H1 (cell line): Measurements from ENCODE around the gene PCBP4. TPM values are rescaled to one million over a fixed set of nuclear protein-coding genes. Genes with fewer than 3 reads are reported as not detected.

Source experiments
- CTCF ChIA-PET: fragments of 300-600 bp; sonication (Branson Sonifier 250); formaldehyde crosslinking; loops from one replicate; lab custom pipeline; 2021; ENCODE audit not compliant: partially characterized antibody; lab: Charles Lee
- POLR2A ChIA-PET: fragments of 300-600 bp; sonication (Branson Sonifier 250); formaldehyde crosslinking; loops from one replicate; lab custom pipeline; 2021; ENCODE audit warnings: inconsistent platforms; ENCODE audit not compliant: partially characterized antibody; lab: Charles Lee
- DNase-seq, 2 experiments: peaks; one replicate each; pipeline versions ENCODE4 v3.0.0 to v3.0.0-alpha.2; 2010 to 2022; ENCODE audit warnings: low spot score in 2 of 2, low read depth in 1 of 2, mixed read lengths in 1 of 2
- FAIRE-seq: peaks from 2 replicates; lab custom pipeline; 2011; peaks lifted over from hg19 to GRCh38; lab: Jason Lieb, UNC
- H2AFZ ChIP-seq: 2 replicates; pipeline ENCODE4 v1.8.1; 2012; ENCODE audit warnings: low read length, inconsistent platforms
- H2AK5ac ChIP-seq: 2 replicates; pipeline ENCODE4 v1.6.1; 2013; ENCODE audit warnings: low read depth, low read length
- H2BK120ac ChIP-seq: replicated peaks from 2 replicates; pipeline ENCODE3; 2013; ENCODE audit warnings: low read depth, low read length, inconsistent platforms
- H2BK12ac ChIP-seq: 2 replicates; pipeline ENCODE4 v1.6.1; 2013; ENCODE audit warnings: low read depth, low read length
- H2BK15ac ChIP-seq: 2 replicates; pipeline ENCODE4 v1.6.1; 2013; ENCODE audit warnings: low read length
- H2BK20ac ChIP-seq: 2 replicates; pipeline ENCODE4 v1.6.1; 2013; ENCODE audit warnings: low read length
- H2BK5ac ChIP-seq: 2 replicates; pipeline ENCODE4 v1.6.1; 2013; ENCODE audit warnings: low read depth, low read length
- H3K14ac ChIP-seq: 2 replicates; pipeline ENCODE4 v1.6.1; 2013; ENCODE audit warnings: inconsistent platforms; ENCODE audit not compliant: insufficient read length
- H3K18ac ChIP-seq: 2 replicates; pipeline ENCODE4 v1.6.1; 2013; ENCODE audit warnings: low read length; ENCODE audit errors: extremely low read depth
- H3K23ac ChIP-seq: 2 replicates; pipeline ENCODE4 v1.6.1; 2013; ENCODE audit warnings: inconsistent platforms; ENCODE audit not compliant: insufficient read length
- H3K23me2 ChIP-seq: 2 replicates; pipeline ENCODE4 v1.6.1; 2013; ENCODE audit warnings: low read depth, low read length
- H3K27ac ChIP-seq: 2 replicates; pipeline ENCODE4 v1.6.1; 2011; ENCODE audit warnings: low read depth, low read length, inconsistent platforms
- H3K27me3 ChIP-seq, 4 experiments: replicated peaks in 1 of 4; 1 replicate in 1 of 4; 2 replicates in 3 of 4; pipeline versions ENCODE4 v1.6.1 to v1.8.1; 2011 to 2013; ENCODE audit warnings: low read length in 3 of 4, mild to moderate bottlenecking in 3 of 4, inconsistent platforms in 2 of 4, mixed read lengths in 2 of 4, moderate library complexity in 1 of 4; ENCODE audit not compliant: control insufficient read depth in 3 of 4, insufficient read depth in 3 of 4; ENCODE audit errors: extremely low read depth in 1 of 4
- H3K36me3 ChIP-seq, 4 experiments: 2 replicates each; pipeline versions ENCODE4 v1.6.1 to v1.8.1; 2011 to 2013; ENCODE audit warnings: mild to moderate bottlenecking in 4 of 4, low read length in 3 of 4, moderate library complexity in 2 of 4, control low read depth in 1 of 4, inconsistent platforms in 1 of 4; ENCODE audit not compliant: insufficient read depth in 4 of 4, control insufficient read depth in 2 of 4
- H3K4ac ChIP-seq: replicated peaks from 2 replicates; pipeline ENCODE3; 2013; ENCODE audit warnings: low read length, low read depth, mixed read lengths, inconsistent platforms; ENCODE audit not compliant: insufficient read length
- H3K4me1 ChIP-seq, 4 experiments: replicated peaks in 1 of 4; 1 replicate in 1 of 4; 2 replicates in 3 of 4; pipeline versions ENCODE4 v1.6.1 to v1.8.1; 2011 to 2013; ENCODE audit warnings: low read length in 3 of 4, inconsistent platforms in 2 of 4, mixed read lengths in 1 of 4; ENCODE audit not compliant: insufficient read depth in 4 of 4, control insufficient read depth in 3 of 4
- H3K4me2 ChIP-seq, 2 experiments: 2 replicates each; pipeline versions ENCODE4 v1.6.1 to v1.8.1; 2011 to 2013; ENCODE audit warnings: low read depth in 2 of 2, low read length in 2 of 2, control low read depth in 1 of 2, inconsistent platforms in 1 of 2, mild to moderate bottlenecking in 1 of 2; ENCODE audit not compliant: insufficient read depth in 1 of 2
- H3K4me3 ChIP-seq, 4 experiments: fragments of 200-600, 300-600 bp in 1 of 4; sonication (generic), shearing (Covaris generic), sonication (Bioruptor Twin) in 1 of 4; 2 replicates each; pipeline versions ENCODE4 v1.5.1 to v1.8.1; 2011 to 2016; ENCODE audit warnings: low read length in 4 of 4, low read depth in 3 of 4, control low read depth in 2 of 4, inconsistent platforms in 2 of 4, mild to moderate bottlenecking in 2 of 4, mixed read lengths in 1 of 4, moderate library complexity in 1 of 4; ENCODE audit not compliant: insufficient read depth in 2 of 4; ENCODE audit errors: extremely low read depth in 1 of 4
- H3K56ac ChIP-seq: replicated peaks from 2 replicates; pipeline ENCODE3; 2013; ENCODE audit warnings: low read depth, mild to moderate bottlenecking, mixed read lengths, low read length, inconsistent platforms; ENCODE audit not compliant: insufficient read length
- H3K79me1 ChIP-seq: 2 replicates; pipeline ENCODE4 v1.6.1; 2013; ENCODE audit warnings: low read depth, low read length, control low read depth
- H3K79me2 ChIP-seq, 2 experiments: 2 replicates each; pipeline versions ENCODE4 v1.6.1 to v1.8.1; 2012 to 2013; ENCODE audit warnings: low read length in 2 of 2, mild to moderate bottlenecking in 2 of 2, inconsistent platforms in 1 of 2; ENCODE audit not compliant: insufficient read depth in 2 of 2, control insufficient read depth in 1 of 2
- H3K9ac ChIP-seq, 4 experiments: replicated peaks in 1 of 4; 1 replicate in 1 of 4; 2 replicates in 3 of 4; pipeline versions ENCODE4 v1.6.1 to v1.8.1; 2011 to 2013; ENCODE audit warnings: low read depth in 3 of 4, low read length in 3 of 4, control low read depth in 2 of 4, mild to moderate bottlenecking in 2 of 4, moderate library complexity in 2 of 4, inconsistent platforms in 1 of 4; ENCODE audit errors: extremely low read depth in 1 of 4
- H3K9me3 ChIP-seq, 2 experiments: 2 replicates each; pipeline versions ENCODE4 v1.6.1 to v1.8.1; 2012 to 2013; ENCODE audit warnings: mild to moderate bottlenecking in 2 of 2, moderate library complexity in 2 of 2, control low read depth in 1 of 2, inconsistent platforms in 1 of 2, low read depth in 1 of 2, low read length in 1 of 2, mixed read lengths in 1 of 2; ENCODE audit not compliant: insufficient read depth in 2 of 2
- H4K20me1 ChIP-seq, 2 experiments: replicated peaks in 1 of 2; 2 replicates each; pipeline versions ENCODE3 to v1.8.1; 2011 to 2013; ENCODE audit warnings: inconsistent platforms in 2 of 2, low read length in 2 of 2, mild to moderate bottlenecking in 1 of 2; ENCODE audit not compliant: insufficient read depth in 2 of 2, control insufficient read depth in 1 of 2
- H4K5ac ChIP-seq: 2 replicates; pipeline ENCODE4 v1.6.1; 2013; ENCODE audit warnings: low read length, low read depth, mixed read lengths, inconsistent platforms; ENCODE audit not compliant: insufficient read length
- H4K8ac ChIP-seq: 2 replicates; pipeline ENCODE4 v1.8.0; 2013; ENCODE audit warnings: mild to moderate bottlenecking, moderate library complexity, low read length, inconsistent platforms; ENCODE audit not compliant: insufficient read depth; ENCODE audit errors: extremely low read depth
- H4K91ac ChIP-seq: replicated peaks from 2 replicates; pipeline ENCODE3; 2013; ENCODE audit warnings: low read length, mixed read lengths, inconsistent platforms; ENCODE audit not compliant: insufficient read length
- CTBP2 ChIP-seq: IDR thresholded peaks from 2 replicates; pipeline ENCODE4 v1.7.0; 2011; ENCODE audit warnings: borderline replicate concordance, mild to moderate bottlenecking, moderate library complexity, mixed read lengths, low read length; ENCODE audit not compliant: insufficient read depth, insufficient read length
- POLR2A ChIP-seq, 2 experiments: IDR thresholded peaks; 1 replicate in 1 of 2; 2 replicates in 1 of 2; pipeline ENCODE4 v1.6.1; 2011; ENCODE audit warnings: low read depth in 2 of 2, low read length in 2 of 2, mild to moderate bottlenecking in 2 of 2; ENCODE audit errors: control extremely low read depth in 1 of 2
- RBBP5 ChIP-seq: IDR thresholded peaks from 2 replicates; pipeline ENCODE4 v1.7.1; 2012; ENCODE audit warnings: low read depth, mild to moderate bottlenecking, inconsistent platforms, low read length, moderate library complexity, borderline replicate concordance
- SRF ChIP-seq: IDR thresholded peaks from 2 replicates; pipeline ENCODE4 v1.6.1; 2011; ENCODE audit warnings: mild to moderate bottlenecking, low read depth, low read length, moderate library complexity
- TBP ChIP-seq: IDR thresholded peaks from 2 replicates; pipeline ENCODE4 v1.6.1; 2011; ENCODE audit warnings: low read depth, low read length, improper control_type of control experiment
- WGBS, 2 experiments: shearing (Covaris generic) in 1 of 2; methylation state at CpG; one replicate each; pipeline versions ENCODE4 v1.1.6 to v1.1.7; 2013 to 2015; ENCODE audit warnings: low lambda C conversion rate in 2 of 2, mixed read lengths in 2 of 2, inconsistent platforms in 1 of 2, low coverage in 1 of 2, missing lambda C conversion rate in 1 of 2; ENCODE audit not compliant: insufficient replicate concordance in 2 of 2, insufficient coverage in 1 of 2, insufficient read length in 1 of 2; ENCODE audit errors: extremely low coverage in 1 of 2, missing lambda C conversion rate in 1 of 2; 5-methylcytosine and 5-hydroxymethylcytosine counted together
- polyA plus RNA-seq, 7 experiments: library from polyadenylated mRNA; depleted of rRNA in 3 of 7; stranded (reverse) in 5 of 7; unstranded in 2 of 7; fragments of >200 nt in 5 of 7; fragments of 200-250 nt in 2 of 7; gene quantifications; 1 replicate in 5 of 7; 2 replicates in 1 of 7; 4 replicates in 1 of 7; pipeline versions ENCODE4 v1.2.1 to v1.2.3, GENCODE V29; 2011 to 2013; ENCODE audit warnings: missing spikeins in 2 of 7, mixed read lengths in 2 of 7
- total RNA-seq: library from RNA; stranded (reverse); fragmentation: NEBNext Ultra II Directional; extraction: Animal tissue kit (Norgen Biotek cat#: 25700); gene quantifications from 2 replicates; pipeline ENCODE4 v1.2.1, GENCODE V29; 2021

The PCBP4 gene
- total and polyA plus RNA-seq, 2 of the 8 experiments (the other 6 are each of a cell fraction or from before 2014, with no cell fraction given), result 16.4 to 34.1 TPM

- peak overlapping the region; percentile 91 for H4K5ac ChIP-seq
- peak overlapping the region; percentile 61; the same call in 1 of the 2 replicates for H2AK5ac ChIP-seq
- H2BK12ac ChIP-seq, result peak overlapping the region; percentile 95
- no peak for FAIRE-seq
- no peaks in the 10 kb centered on the region for H3K79me2 ChIP-seq
- peak overlapping the region; percentile 73 for H3K56ac ChIP-seq
- peak overlapping the region; percentile 96; the same call in 1 of the 2 replicates for H4K8ac ChIP-seq
- H4K91ac ChIP-seq, result peak overlapping the region; percentile 99
- peak overlapping the region; percentile 66 for H2BK120ac ChIP-seq
- H3K9ac ChIP-seq, result peak overlapping the region; percentile 34 to 86 (median 84)
- no peak overlapping the region for H3K14ac ChIP-seq
- H2BK20ac ChIP-seq, result peak overlapping the region; percentile 24; the same call in 1 of the 2 replicates
- H3K18ac ChIP-seq, result peak overlapping the region; percentile 98
- no peaks in the 10 kb centered on the region; a peak in 1 of 4 replicates for H3K9me3 ChIP-seq
- H3K27me3 ChIP-seq, result peaks cover 0 to 9% (median 2%) of the 10 kb centered on the region in 4 experiments; a peak in 5 of 7 replicates
- peak overlapping the region; percentile 99 for H3K4ac ChIP-seq
- ChIA-PET POLR2A (interaction anchor here (0.6 to 29.3 kb wide), 18 partner anchors 9 to 1603 kb away, joined by 3 to 923 read pairs (median 4); partner anchors contain the start of genes ABHD14A, ABHD14B, ACY1 and DCAF1), CTCF (interaction anchor here (0.8 to 10.5 kb wide), 8 partner anchors 11 to 177 kb away, joined by 3 to 66 read pairs (median 6); partner anchors contain the start of genes ACY1, GPR62, PARP3 and RRP9)
- peak overlapping the region; percentile 32 for H3K23ac ChIP-seq
- no peak overlapping the region; the same call in 1 of the 2 replicates for H2BK15ac ChIP-seq
- peaks cover 0 to 5% of the 10 kb centered on the region in 2 experiments for H4K20me1 ChIP-seq
- H3K4me1 ChIP-seq, result peaks cover 12 to 42% (median 33%) of the 10 kb centered on the region in 4 experiments
- H3K4me2 ChIP-seq, result peak overlapping the region; percentile 85 to 90
- H3K4me3 ChIP-seq, result peak overlapping the region; percentile 57 to 90 (median 73)
- no peaks in the 10 kb centered on the region for H3K79me1 ChIP-seq
- peak overlapping the region; percentile 54 for H3K27ac ChIP-seq
- no peaks in the 10 kb centered on the region for H3K36me3 ChIP-seq
- DNase-seq, result no peak
- peak overlapping the region; percentile 49 for H2BK5ac ChIP-seq
- 8% methylated on average over 5 of the region's 11 CpGs; no CpG with 5 or more reads in 1 of the 2 experiments for WGBS, 2 experiments
- H2AFZ ChIP-seq, result no peak overlapping the region
- H3K23me2 ChIP-seq, result peaks cover 9% of the 10 kb centered on the region; the same call in 1 of the 2 replicates
- TF ChIP-seq RBBP5, result peak; percentile 84
- no peak; a peak in 1 of 3 replicates for TF ChIP-seq POLR2A (IDR thresholded peaks at IDR 0.05; ENCODE audit: control extremely low read depth in 1 of 2, low read depth in 2 of 2, low read length in 2 of 2)
- no peak; the same call in 1 of the 2 replicates for TF ChIP-seq TBP
- no peak for TF ChIP-seq CTBP2
- TF ChIP-seq SRF, result no peak
Observed at GRCh38 chr3:51968170-51968775, 1.0 kb upstream of the PCBP4 start.
